CD4-positive, alpha-beta memory T cell (primary cell): Measurements from ENCODE around the gene FAM20C. TPM values are rescaled to one million over a fixed set of nuclear protein-coding genes. Genes with fewer than 3 reads are reported as not detected.
A peak's percentile ranks its signal among the peaks of the same experiment; 100 is the strongest.

Source experiments
- CTCF ChIA-PET: fragments of 350-600 bp; sonication (Branson Sonifier 250); formaldehyde crosslinking; loops from one replicate; lab custom pipeline; 2021; ENCODE audit warnings: inconsistent platforms; ENCODE audit not compliant: partially characterized antibody; lab: Charles Lee
- POLR2A ChIA-PET: fragments of 350-600 bp; sonication (Branson Sonifier 250); formaldehyde crosslinking; loops from one replicate; lab custom pipeline; 2021; ENCODE audit not compliant: partially characterized antibody; lab: Charles Lee
- DNase-seq, 5 donors: peaks; one replicate each; pipeline versions ENCODE4 v3.0.0 to v3.0.0-alpha.2; 2020 to 2022; ENCODE audit warnings: mixed read lengths in 1 of 5
- H3K27ac ChIP-seq: one replicate; pipeline ENCODE4 v1.7.0; 2013; ENCODE audit warnings: low read depth, low read length
- H3K27me3 ChIP-seq: 2 replicates; pipeline ENCODE4 v1.7.0; 2013; ENCODE audit warnings: mild to moderate bottlenecking, low read length, moderate library complexity; ENCODE audit not compliant: insufficient read depth
- H3K36me3 ChIP-seq: 2 replicates; pipeline ENCODE4 v1.7.0; 2013; ENCODE audit warnings: mild to moderate bottlenecking, low read length, moderate library complexity; ENCODE audit not compliant: insufficient read depth
- H3K4me1 ChIP-seq: 2 replicates; pipeline ENCODE4 v1.7.0; 2013; ENCODE audit warnings: mild to moderate bottlenecking, low read length, moderate library complexity; ENCODE audit not compliant: insufficient read depth
- H3K4me3 ChIP-seq, 2 donors: one replicate each; pipeline ENCODE4 v1.7.0; 2013; ENCODE audit warnings: low read length in 2 of 2, mild to moderate bottlenecking in 1 of 2
- H3K9me3 ChIP-seq, 2 donors: one replicate each; pipeline ENCODE4 v1.7.0; 2013; ENCODE audit warnings: low read length in 2 of 2, control low read depth in 1 of 2; ENCODE audit not compliant: control insufficient read depth in 1 of 2
- H3K27ac Mint-ChIP-seq, 7 donors: one replicate each; pipeline ENCODE4 v1.8.0; 2020 to 2021; ENCODE audit warnings: mixed read lengths in 7 of 7, mild to moderate bottlenecking in 6 of 7, inconsistent platforms in 3 of 7, moderate library complexity in 3 of 7
- H3K27me3 Mint-ChIP-seq, 2 donors: one replicate each; pipeline ENCODE4 v1.8.0; 2020 to 2021; ENCODE audit warnings: mixed read lengths in 2 of 2
- H3K36me3 Mint-ChIP-seq, 2 donors: one replicate each; pipeline ENCODE4 v1.8.0; 2020 to 2021; ENCODE audit warnings: mixed read lengths in 2 of 2, inconsistent platforms in 1 of 2, mild to moderate bottlenecking in 1 of 2
- H3K4me1 Mint-ChIP-seq, 4 donors: one replicate each; pipeline ENCODE4 v1.8.0; 2020 to 2021; ENCODE audit warnings: mixed read lengths in 4 of 4, mild to moderate bottlenecking in 1 of 4
- H3K4me3 Mint-ChIP-seq, 8 donors: one replicate each; pipeline ENCODE4 v1.8.0; 2020 to 2021; ENCODE audit warnings: mixed read lengths in 8 of 8, mild to moderate bottlenecking in 7 of 8, moderate library complexity in 6 of 8, inconsistent platforms in 3 of 8
- H3K9me3 Mint-ChIP-seq, 8 donors: one replicate each; pipeline ENCODE4 v1.8.0; 2020 to 2021; ENCODE audit warnings: mixed read lengths in 8 of 8, mild to moderate bottlenecking in 5 of 8, inconsistent platforms in 3 of 8, moderate library complexity in 1 of 8
- intact Hi-C: fragments of 100-400 bp; cut with micrococcal nuclease; formaldehyde crosslinking; loops from one replicate; pipeline ENCODE4 v1.15.1; 2023
- polyA plus RNA-seq, 2 donors: library from polyadenylated mRNA; unstranded; fragments of 300-500 nt; fragmentation: Illumina TruSeq; gene quantifications; one replicate each; pipeline ENCODE4 v1.2.3, GENCODE V29; 2021
- total RNA-seq, 2 experiments: library from RNA; stranded (reverse); gene quantifications; one replicate each; pipeline ENCODE4 v1.2.3, GENCODE V29; 2021

Gene FAM20C
- total and polyA plus RNA-seq, 4 experiments from 2014 or later = 4.7 to 7.8 TPM; not detected in 2

GRCh38 chr7:271266-272107, 79.1 kb downstream of the FAM20C start:
- Mint-ChIP-seq H3K4me3 (no peak overlapping the region), H3K4me1 (no peaks in the 10 kb centered on the region), H3K27ac (no peak overlapping the region), H3K27me3 (peaks cover 1 to 3% of the 10 kb centered on the region in 2 donors), H3K9me3 (peaks cover 0 to 35% (median 22%) of the 10 kb centered on the region in 8 donors), H3K36me3 (no peaks in the 10 kb centered on the region)
- no peak overlapping the region for H3K27ac ChIP-seq
- DNase-seq = no peak
- ChIA-PET CTCF (no interaction called here), POLR2A (no interaction called here)
- H3K4me3 ChIP-seq = no peak overlapping the region
- intact Hi-C loops = no loop called here
- H3K36me3 ChIP-seq = no peaks in the 10 kb centered on the region
- H3K4me1 ChIP-seq = no peaks in the 10 kb centered on the region
- H3K9me3 ChIP-seq = no peaks in the 10 kb centered on the region
- no peaks in the 10 kb centered on the region for H3K27me3 ChIP-seq

DNA sequence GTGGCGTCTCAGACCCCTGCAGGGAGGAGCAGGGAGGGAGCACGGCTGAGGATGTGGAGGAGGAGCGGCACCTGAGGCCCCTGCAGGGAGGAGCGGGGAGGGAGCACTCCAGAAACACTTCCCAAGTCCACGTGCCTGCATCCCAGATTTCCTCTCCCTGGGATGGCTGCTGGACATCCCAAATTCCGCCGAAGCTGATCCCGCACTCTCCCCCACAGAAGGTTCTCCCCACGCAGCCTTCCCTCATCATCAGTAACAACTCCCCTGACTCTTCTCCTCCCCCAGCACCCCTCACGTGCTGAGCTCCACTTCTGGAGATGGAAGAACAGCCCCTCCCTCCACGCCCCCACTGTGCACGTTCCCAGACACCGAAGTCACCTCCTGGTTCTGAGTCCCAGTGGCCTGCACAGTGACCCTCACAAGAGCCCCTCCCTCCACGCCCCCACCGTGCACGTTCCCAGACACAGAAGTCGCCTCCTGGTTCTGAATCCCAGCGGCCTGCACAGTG, 79.8 kb downstream of the FAM20C start:
- H3K36me3 ChIP-seq = no peaks in the 10 kb centered on the region
- no peaks in the 10 kb centered on the region for H3K4me1 ChIP-seq
- intact Hi-C loops = no loop called here
- no peak overlapping the region for H3K27ac Mint-ChIP-seq
- peaks cover 0 to 36% (median 23%) of the 10 kb centered on the region in 8 donors for H3K9me3 Mint-ChIP-seq
- H3K27me3 Mint-ChIP-seq = peaks cover 3% of the 10 kb centered on the region in 2 donors
- no peaks in the 10 kb centered on the region for H3K27me3 ChIP-seq
- H3K36me3 Mint-ChIP-seq = no peaks in the 10 kb centered on the region
- ChIA-PET CTCF (no interaction called here), POLR2A (no interaction called here)
- H3K4me3 Mint-ChIP-seq = no peak overlapping the region
- H3K27ac ChIP-seq = no peak overlapping the region
- no peak overlapping the region for H3K4me3 ChIP-seq
- no peaks in the 10 kb centered on the region for H3K4me1 Mint-ChIP-seq
- H3K9me3 ChIP-seq = no peaks in the 10 kb centered on the region
- DNase-seq = no peak

DNA sequence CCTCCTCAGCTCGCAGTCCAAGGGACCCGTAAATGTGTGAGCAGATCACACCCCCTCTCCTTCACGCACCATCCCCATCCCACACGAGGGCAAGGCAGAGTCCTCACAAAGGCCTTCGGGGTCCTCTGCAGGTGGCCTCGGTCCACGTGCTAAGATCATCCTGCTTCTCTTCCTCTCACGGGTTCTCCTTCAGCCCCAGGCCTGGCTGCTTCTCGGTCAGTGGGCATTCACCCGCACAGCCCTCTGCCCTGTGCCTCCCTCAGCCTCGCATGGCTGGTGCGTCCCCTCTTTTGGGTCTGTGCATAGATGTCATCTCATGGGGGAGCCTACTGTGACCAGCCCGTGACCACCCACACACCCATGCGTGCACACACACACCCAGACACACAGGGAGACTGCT, 80.3 kb downstream of the FAM20C start:
- Mint-ChIP-seq H3K9me3 (peaks cover 0 to 38% (median 24%) of the 10 kb centered on the region in 8 donors), H3K27me3 (peaks cover 3 to 6% of the 10 kb centered on the region in 2 donors), H3K36me3 (no peaks in the 10 kb centered on the region), H3K27ac (no peak overlapping the region), H3K4me1 (no peaks in the 10 kb centered on the region), H3K4me3 (no peak overlapping the region)
- POLR2A ChIA-PET = no interaction called here
- no peak for DNase-seq
- intact Hi-C loops = no loop called here
- Histone ChIP-seq H3K36me3 (no peaks in the 10 kb centered on the region), H3K4me1 (no peaks in the 10 kb centered on the region), H3K27ac (no peak overlapping the region), H3K4me3 (no peak overlapping the region), H3K9me3 (no peaks in the 10 kb centered on the region), H3K27me3 (no peaks in the 10 kb centered on the region)
- CTCF ChIA-PET = no interaction called here

DNA sequence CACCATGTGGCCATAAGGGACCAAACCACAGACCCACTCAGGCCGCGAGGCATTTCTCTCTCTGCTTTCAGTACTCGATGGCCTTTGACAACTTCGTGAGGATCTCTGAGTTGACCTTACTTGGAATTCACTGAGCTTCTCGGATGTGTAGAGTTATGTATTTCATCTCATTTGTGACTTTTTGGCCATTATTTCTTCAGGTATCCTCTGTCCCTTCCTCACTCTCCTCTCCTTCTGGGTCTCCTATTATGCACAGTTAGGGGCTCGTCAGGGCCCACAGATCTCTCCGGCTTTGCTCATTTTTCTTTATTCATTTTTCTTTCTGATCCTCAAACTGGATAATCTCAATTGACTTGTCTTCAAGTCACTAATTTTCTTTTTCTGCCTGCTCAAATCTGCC, 81.0 kb downstream of the FAM20C start:
- Mint-ChIP-seq H3K4me3 (no peak overlapping the region), H3K9me3 (peaks cover 0 to 38% (median 23%) of the 10 kb centered on the region in 8 donors), H3K36me3 (no peaks in the 10 kb centered on the region), H3K27ac (no peak overlapping the region), H3K27me3 (peaks cover 4 to 7% of the 10 kb centered on the region in 2 donors), H3K4me1 (no peaks in the 10 kb centered on the region)
- no peak for DNase-seq
- Histone ChIP-seq H3K9me3 (no peaks in the 10 kb centered on the region), H3K27me3 (no peaks in the 10 kb centered on the region), H3K4me1 (no peaks in the 10 kb centered on the region), H3K27ac (no peak overlapping the region), H3K36me3 (no peaks in the 10 kb centered on the region), H3K4me3 (no peak overlapping the region)
- intact Hi-C loops = no loop called here
- POLR2A ChIA-PET = no interaction called here
- CTCF ChIA-PET = no interaction called here

GRCh38 chr7:274266-274665, 81.9 kb downstream of the FAM20C start:
- Mint-ChIP-seq H3K4me1 (no peaks in the 10 kb centered on the region), H3K27me3 (peaks cover 4 to 7% of the 10 kb centered on the region in 2 donors), H3K4me3 (peak overlapping the region in 1 of 8 donors; percentile 22), H3K27ac (no peak overlapping the region), H3K36me3 (no peaks in the 10 kb centered on the region), H3K9me3 (peaks cover 0 to 38% (median 23%) of the 10 kb centered on the region in 8 donors)
- Histone ChIP-seq H3K9me3 (no peaks in the 10 kb centered on the region), H3K27ac (no peak overlapping the region), H3K27me3 (no peaks in the 10 kb centered on the region), H3K4me1 (no peaks in the 10 kb centered on the region), H3K4me3 (no peak overlapping the region), H3K36me3 (no peaks in the 10 kb centered on the region)
- intact Hi-C loops = no loop called here
- ChIA-PET POLR2A (no interaction called here), CTCF (no interaction called here)
- DNase-seq = no peak

- Mint-ChIP-seq H3K4me3 (no peak overlapping the region), H3K27me3 (peaks cover 9 to 16% of the 10 kb centered on the region in 2 donors), H3K36me3 (no peaks in the 10 kb centered on the region), H3K9me3 (peaks cover 0 to 37% (median 25%) of the 10 kb centered on the region in 8 donors), H3K4me1 (no peaks in the 10 kb centered on the region), H3K27ac (no peak overlapping the region)
- Histone ChIP-seq H3K27me3 (no peaks in the 10 kb centered on the region), H3K4me3 (no peak overlapping the region), H3K4me1 (no peaks in the 10 kb centered on the region), H3K9me3 (no peaks in the 10 kb centered on the region), H3K36me3 (no peaks in the 10 kb centered on the region), H3K27ac (no peak overlapping the region)
- CTCF ChIA-PET = no interaction called here
- DNase-seq = no peak
- POLR2A ChIA-PET = no interaction called here
- intact Hi-C loops = no loop called here
These were observed 84.0 kb downstream of the FAM20C start for GRCh38 chr7:276230-276835.

GRCh38 chr7:277228-277627, 84.9 kb downstream of the FAM20C start:
- Histone ChIP-seq H3K27me3 (no peaks in the 10 kb centered on the region), H3K27ac (no peak overlapping the region), H3K4me3 (no peak overlapping the region), H3K36me3 (no peaks in the 10 kb centered on the region), H3K4me1 (no peaks in the 10 kb centered on the region), H3K9me3 (no peaks in the 10 kb centered on the region)
- H3K9me3 Mint-ChIP-seq = peaks cover 0 to 36% (median 25%) of the 10 kb centered on the region in 8 donors
- H3K27ac Mint-ChIP-seq = no peak overlapping the region
- H3K4me3 Mint-ChIP-seq = no peak overlapping the region
- no peaks in the 10 kb centered on the region for H3K4me1 Mint-ChIP-seq
- ChIA-PET POLR2A (no interaction called here), CTCF (interaction anchor here (0.6 kb wide), 1 partner anchor 13 kb away, joined by 3 read pairs; no protein-coding TSS in a partner anchor)
- no peaks in the 10 kb centered on the region for H3K36me3 Mint-ChIP-seq
- intact Hi-C loops = no loop called here
- H3K27me3 Mint-ChIP-seq = peaks cover 12 to 19% of the 10 kb centered on the region in 2 donors
- no peak for DNase-seq
